ENCODE measurements around the gene KLHDC8B.

GRCh38 chr3:49183873-49184272 lies 12.5 kb downstream of the KLHDC8B start:
- TF ChIP-seq CTCF (IDR thresholded peaks at IDR 0.05) (no peak), SIN3A (IDR thresholded peaks at IDR 0.05; ENCODE audit: borderline replicate concordance, insufficient read depth, low read depth, low read length) (no peak), TCF7L2 (IDR thresholded peaks at IDR 0.05; ENCODE audit: low read depth, low read length) (no peak), POLR2AphosphoS5 (IDR thresholded peaks at IDR 0.05; ENCODE audit: low read depth, low read length) (no peak), REST (IDR thresholded peaks at IDR 0.05; ENCODE audit: insufficient read depth in 1 of 2, low read depth in 2 of 2, low read length in 1 of 2) (no peak)

Measured in Panc1 (cell line).